HepG2 (cell line): ENCODE measurements around the gene CACNA1C. TPM values are rescaled to one million over a fixed set of nuclear protein-coding genes. Genes with fewer than 3 reads are reported as not detected.

ENCODE experiments used
- ATAC-seq: fragments of 200-7000 bp; cut with Tn5 transposase; 3 replicates; pipeline ENCODE4 v1.9.1; 2020; ENCODE audit warnings: mild to moderate bottlenecking, moderate library complexity
- BruUV-seq: library from RNA; stranded (reverse); fragments of 400-500 nt; replicated peaks from 2 replicates; lab custom pipeline; 2021; lab: Mats Ljungman, UMichigan
- CTCF ChIA-PET: fragments of 300-600 bp; formaldehyde crosslinking; extraction: SDS; loops from one replicate; lab custom pipeline; 2021; ENCODE audit warnings: low total read pairs, inconsistent platforms, low intra/inter-chr PET ratio; lab: Yijun Ruan, JAX
- POLR2A ChIA-PET: fragments of 350-600 bp; sonication (Branson Sonifier 250); formaldehyde crosslinking; loops from one replicate; lab custom pipeline; 2020; ENCODE audit warnings: antibody characterized with exemption, inconsistent platforms; lab: Yijun Ruan, JAX
- DNase-seq: peaks from one replicate; pipeline ENCODE4 v3.0.0-alpha.2; 2015; ENCODE audit warnings: low spot score
- FAIRE-seq: peaks from 3 replicates; lab custom pipeline; 2011; peaks lifted over from hg19 to GRCh38; lab: Jason Lieb, UNC
- H2AFZ ChIP-seq: one replicate; pipeline ENCODE4 v1.6.1; 2011; ENCODE audit warnings: low read length, inconsistent platforms
- H3K27ac ChIP-seq: fragments of 300-600 bp; 3 replicates; pipeline ENCODE4 v1.8.0; 2011; ENCODE audit warnings: mixed run types, mild to moderate bottlenecking, mixed read lengths, low read length, inconsistent platforms; ENCODE audit not compliant: insufficient read depth; ENCODE audit errors: extremely low read length
- H3K27me3 ChIP-seq, 2 experiments: fragments of 200-600 bp in 1 of 2; 2 replicates in 1 of 2; 3 replicates in 1 of 2; pipeline versions ENCODE4 v1.6.0 to v1.8.0; 2011; ENCODE audit warnings: low read length in 2 of 2, mild to moderate bottlenecking in 2 of 2, moderate library complexity in 2 of 2, inconsistent platforms in 1 of 2; ENCODE audit not compliant: insufficient read depth in 2 of 2, control insufficient read depth in 1 of 2
- H3K36me3 ChIP-seq, 2 experiments: fragments of 200-600 bp in 1 of 2; replicated peaks in 1 of 2; 2 replicates in 1 of 2; 3 replicates in 1 of 2; pipeline versions ENCODE4 v1.5.1 to v1.8.0; 2011; ENCODE audit warnings: low read length in 2 of 2, inconsistent platforms in 1 of 2; ENCODE audit not compliant: insufficient read depth in 2 of 2, control insufficient read depth in 1 of 2
- H3K4me1 ChIP-seq: 2 replicates; pipeline ENCODE4 v1.5.1; 2012; ENCODE audit warnings: low read length, inconsistent platforms; ENCODE audit not compliant: insufficient read depth
- H3K4me2 ChIP-seq: 2 replicates; pipeline ENCODE4 v1.6.0; 2011; ENCODE audit warnings: low read depth, low read length, inconsistent platforms
- H3K4me3 ChIP-seq, 3 experiments: fragments of 200-600 bp in 1 of 3; sonication (generic), shearing (Covaris generic) in 1 of 3; replicated peaks in 1 of 3; 2 replicates each; pipeline ENCODE4 v1.5.1; 2011 to 2016; ENCODE audit warnings: low read length in 3 of 3, inconsistent platforms in 2 of 3, low read depth in 2 of 3, mild to moderate bottlenecking in 2 of 3, control low read depth in 1 of 3, mixed read lengths in 1 of 3; ENCODE audit not compliant: insufficient read depth in 1 of 3
- H3K79me2 ChIP-seq: one replicate; pipeline ENCODE4 v1.6.1; 2011; ENCODE audit warnings: low read length, inconsistent platforms; ENCODE audit not compliant: insufficient read depth
- H3K9ac ChIP-seq: 2 replicates; pipeline ENCODE4 v1.6.0; 2011; ENCODE audit warnings: mild to moderate bottlenecking, low read depth, low read length, inconsistent platforms; ENCODE audit not compliant: insufficient read depth
- H3K9me3 ChIP-seq: 2 replicates; pipeline ENCODE4 v1.5.1; 2012; ENCODE audit warnings: mild to moderate bottlenecking, low read length
- H4K20me1 ChIP-seq: 2 replicates; pipeline ENCODE4 v1.6.0; 2011; ENCODE audit warnings: inconsistent platforms, mild to moderate bottlenecking, low read length, moderate library complexity; ENCODE audit not compliant: insufficient read depth
- AKAP8 ChIP-seq: sonication (generic); formaldehyde crosslinking; IDR thresholded peaks from 2 replicates; pipeline ENCODE4 v1.5.1; 2020; ENCODE audit warnings: mild to moderate bottlenecking, missing genetic modification reagents
- ARNT2 ChIP-seq: sonication (generic); formaldehyde crosslinking; IDR thresholded peaks from 2 replicates; pipeline ENCODE4 v1.8.0; 2022; ENCODE audit warnings: mild to moderate bottlenecking, low read depth, missing genetic modification reagents, moderate library complexity
- PCBP1 ChIP-seq: fragments of 200-400 bp; formaldehyde crosslinking; IDR thresholded peaks from 2 replicates; pipeline ENCODE4 v1.6.1; 2017; ENCODE audit warnings: mild to moderate bottlenecking, low read depth, low read length, borderline replicate concordance
- SATB2 ChIP-seq: sonication (generic); formaldehyde crosslinking; IDR thresholded peaks from 2 replicates; pipeline ENCODE4 v1.5.0; 2020; ENCODE audit warnings: missing genetic modification reagents
- SP2 ChIP-seq: sonication (generic); formaldehyde crosslinking; IDR thresholded peaks from 2 replicates; pipeline ENCODE4 v1.5.1; 2020; ENCODE audit warnings: mild to moderate bottlenecking, missing genetic modification reagents
- ZBTB4 ChIP-seq: sonication (generic); formaldehyde crosslinking; IDR thresholded peaks from 2 replicates; pipeline ENCODE4 v1.4.0; 2020; ENCODE audit warnings: missing genetic modification reagents, mild to moderate bottlenecking, borderline replicate concordance
- ZBTB8A ChIP-seq: sonication (generic); formaldehyde crosslinking; IDR thresholded peaks from 2 replicates; pipeline ENCODE4 v1.4.0; 2020; ENCODE audit warnings: mild to moderate bottlenecking, low read depth, missing genetic modification reagents, borderline replicate concordance
- ZNF160 ChIP-seq: sonication (generic); formaldehyde crosslinking; IDR thresholded peaks from 2 replicates; pipeline ENCODE4 v1.8.0; 2022; ENCODE audit warnings: mild to moderate bottlenecking, inconsistent platforms, missing genetic modification reagents
- ZNF317 ChIP-seq: sonication (generic); formaldehyde crosslinking; IDR thresholded peaks from 2 replicates; pipeline ENCODE4 v1.5.0; 2020; ENCODE audit warnings: mild to moderate bottlenecking, missing genetic modification reagents
- ZNF451 ChIP-seq: sonication (generic); formaldehyde crosslinking; IDR thresholded peaks from 2 replicates; pipeline ENCODE4 v1.5.0; 2020; ENCODE audit warnings: mild to moderate bottlenecking, missing genetic modification reagents
- ZNF501 ChIP-seq: sonication (generic); formaldehyde crosslinking; IDR thresholded peaks from 2 replicates; pipeline ENCODE4 v1.5.1; 2020; ENCODE audit warnings: mild to moderate bottlenecking, moderate library complexity, missing genetic modification reagents
- ZNF530 ChIP-seq: sonication (generic); formaldehyde crosslinking; IDR thresholded peaks from 2 replicates; pipeline ENCODE4 v1.5.0; 2020; ENCODE audit warnings: low read depth, mild to moderate bottlenecking, missing genetic modification reagents
- ZNF749 ChIP-seq: sonication (generic); formaldehyde crosslinking; IDR thresholded peaks from 2 replicates; pipeline ENCODE4 v1.8.0; 2022; ENCODE audit warnings: mild to moderate bottlenecking, missing genetic modification reagents, moderate library complexity, borderline replicate concordance
- WGBS: methylation state at CpG from one replicate; pipeline ENCODE4 v1.1.6; 2017; ENCODE audit warnings: low lambda C conversion rate; 5-methylcytosine and 5-hydroxymethylcytosine counted together
- in situ Hi-C: cut with HindIII; loops from 2 replicates; pipeline ENCODE4 v1.10.0; 2017; ENCODE audit warnings: low pct_unique_long_range_greater_than_20kb; ENCODE audit not compliant: extremely low pct_ligation_motif_present
- intact Hi-C: fragments of 100-400 bp; cut with micrococcal nuclease; formaldehyde crosslinking; loops from one replicate; pipeline ENCODE4 v1.10.0; 2022; ENCODE audit not compliant: unreplicated experiment
- polyA plus RNA-seq, 8 experiments: library from polyadenylated mRNA; depleted of rRNA in 3 of 8; stranded (reverse) in 7 of 8; unstranded in 1 of 8; fragments of >200 nt; fragmentation: Illumina TruSeq in 4 of 8; extraction: Trizol in 4 of 8; gene quantifications; 2 replicates each; pipeline versions ENCODE4 v1.2.1 to v1.2.3, GENCODE V29; 2011 to 2016; ENCODE audit warnings: low read depth in 4 of 8, missing spikeins in 1 of 8, mixed read lengths in 1 of 8; ENCODE audit not compliant: insufficient read depth in 1 of 8
- total RNA-seq, 5 experiments: library from RNA; depleted of rRNA; stranded (reverse); fragments of >200 nt; fragmentation: Illumina TruSeq; extraction: Trizol; gene quantifications; 2 replicates each; pipeline ENCODE4 v1.2.3, GENCODE V29; 2016; ENCODE audit warnings: low read depth in 1 of 5

Gene CACNA1C
- total and polyA plus RNA-seq, 2 of the 13 experiments (the other 11 are each of a cell fraction or from before 2014, with no cell fraction given): not detected

DNA sequence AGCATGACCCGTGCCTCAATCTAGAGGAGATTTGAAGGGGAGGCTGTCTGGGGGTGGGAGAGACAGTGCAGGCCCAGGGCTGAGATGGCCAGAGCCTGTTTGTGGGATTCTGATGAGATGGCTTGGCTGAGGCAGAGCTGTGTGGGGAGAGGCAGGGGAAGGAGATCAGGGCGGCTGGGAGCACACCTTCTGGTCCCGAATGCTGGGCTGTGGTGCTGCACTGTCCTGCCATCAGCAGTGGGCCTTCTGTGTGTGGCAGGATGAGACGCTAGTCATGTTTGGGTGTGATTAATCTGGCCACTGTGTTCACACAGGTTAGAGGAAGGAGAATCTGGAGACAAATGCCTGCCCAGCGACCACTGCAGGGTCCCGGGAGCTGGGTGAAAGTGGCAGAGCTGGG lies 300.9 kb downstream of the CACNA1C start:
- Histone ChIP-seq H3K27ac (no peak overlapping the region), H4K20me1 (no peaks in the 10 kb centered on the region), H2AFZ (no peak overlapping the region), H3K27me3 (peaks cover 4 to 41% of the 10 kb centered on the region in 2 experiments; a peak in 3 of 5 replicates), H3K4me3 (no peak overlapping the region), H3K4me1 (no peaks in the 10 kb centered on the region), H3K9ac (no peak overlapping the region), H3K36me3 (no peaks in the 10 kb centered on the region), H3K9me3 (no peaks in the 10 kb centered on the region), H3K79me2 (no peaks in the 10 kb centered on the region), H3K4me2 (no peak overlapping the region)
- intact Hi-C loops: no loop called here
- TF ChIP-seq AKAP8: no peak
- TF ChIP-seq ZNF530 (CRISPR knock-in tag): no peak
- no peak for TF ChIP-seq ZBTB8A (CRISPR knock-in tag)
- no peak for TF ChIP-seq ZNF451 (CRISPR knock-in tag)
- TF ChIP-seq ZNF749 (CRISPR knock-in tag): no peak
- no peak for TF ChIP-seq ZNF317 (CRISPR knock-in tag)
- FAIRE-seq (no peak), ATAC-seq (no peak), DNase-seq (no peak)
- 0% methylated on average over 4 of the region's 6 CpGs for WGBS
- in situ Hi-C loops: no loop called here
- ChIA-PET CTCF (no interaction called here), POLR2A (no interaction called here)
- BruUV-seq: no TSS peak

DNA sequence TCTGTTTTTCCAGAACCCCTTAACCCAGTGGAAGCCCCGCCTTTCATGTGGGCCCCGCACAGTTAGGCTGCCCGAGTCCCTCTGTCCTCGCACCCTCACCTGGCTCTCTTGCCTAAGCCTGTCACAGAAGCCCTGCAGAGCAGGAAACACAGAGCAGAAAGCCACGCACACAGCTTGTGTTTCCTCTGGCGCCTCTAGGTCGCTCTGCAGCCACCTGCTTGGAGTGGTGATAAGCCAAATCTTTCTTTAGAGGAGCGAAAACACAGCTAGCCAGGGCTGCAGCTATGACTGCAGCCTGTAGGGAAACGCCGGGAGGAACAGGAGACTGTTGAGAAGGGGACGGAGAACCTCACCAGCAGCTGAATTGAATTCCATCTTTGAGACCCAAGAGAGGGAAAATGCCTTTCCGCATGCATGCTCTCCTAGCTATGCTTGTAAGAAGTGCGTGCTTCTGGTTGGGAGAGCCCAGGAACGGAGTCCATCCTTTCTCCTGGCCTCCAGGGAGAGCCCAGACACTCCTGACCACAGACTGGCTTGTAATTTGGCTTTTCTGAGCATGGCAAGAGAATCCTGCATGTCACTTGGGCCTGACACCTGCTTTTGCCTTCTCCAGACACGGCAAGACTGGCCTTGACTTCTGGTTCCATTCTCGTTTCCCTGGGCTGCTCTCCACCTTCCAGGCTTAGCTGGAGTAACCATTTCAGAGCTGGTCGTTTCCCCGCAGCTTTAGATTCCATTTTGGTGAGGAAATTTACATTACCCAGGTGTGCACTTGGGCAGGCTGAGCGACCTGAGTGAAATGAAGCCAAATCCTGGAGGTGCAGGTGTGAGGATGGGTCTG lies 301.6 kb downstream of the CACNA1C start:
- no peak overlapping the region for H3K4me3 ChIP-seq
- no peak overlapping the region for H3K9ac ChIP-seq
- no peaks in the 10 kb centered on the region for H3K9me3 ChIP-seq
- BruUV-seq: no TSS peak
- CTCF ChIA-PET: no interaction called here
- in situ Hi-C loops (no loop called here), intact Hi-C loops (no loop called here)
- no peak overlapping the region for H2AFZ ChIP-seq
- peaks cover 5 to 34% of the 10 kb centered on the region in 2 experiments; a peak in 3 of 5 replicates for H3K27me3 ChIP-seq
- WGBS: 3% methylated on average over 11 of the region's 19 CpGs
- H3K27ac ChIP-seq: no peak overlapping the region
- POLR2A ChIA-PET: no interaction called here
- H3K79me2 ChIP-seq: no peaks in the 10 kb centered on the region
- H4K20me1 ChIP-seq: no peaks in the 10 kb centered on the region
- H3K36me3 ChIP-seq: no peaks in the 10 kb centered on the region
- H3K4me1 ChIP-seq: no peaks in the 10 kb centered on the region
- ATAC-seq: no peak
- DNase-seq: no peak
- FAIRE-seq: no peak
- H3K4me2 ChIP-seq: no peak overlapping the region
- TF ChIP-seq SP2 (CRISPR knock-in tag) (no peak), ZNF160 (CRISPR knock-in tag) (no peak), ARNT2 (CRISPR knock-in tag) (no peak), SATB2 (no peak), ZNF501 (no peak), PCBP1 (no peak), ZBTB4 (CRISPR knock-in tag) (no peak)
